ENCODE measurements around the gene CEP295NL.
A peak's percentile ranks its signal among the peaks of the same experiment; 100 is the strongest.

CEP295NL gene

GRCh38 chr17:78884876-78885667 lies 17.9 kb downstream of the CEP295NL start:
- H3K27ac ChIP-seq = no peak overlapping the region
- H3K27me3 ChIP-seq (ENCODE audit: insufficient read depth, low read depth, severe bottlenecking) = no peaks in the 10 kb centered on the region
- no peaks in the 10 kb centered on the region for H3K9me3 ChIP-seq (ENCODE audit: severe bottlenecking)
- no peak overlapping the region for H3K4me3 ChIP-seq (ENCODE audit: low read depth, low read length)
- no peak for DNase-seq
- H3K36me3 ChIP-seq = peaks cover 8% of the 10 kb centered on the region
- TF ChIP-seq CTCF (IDR thresholded peaks at IDR 0.05; ENCODE audit: low read depth, low read length) = no peak

- Histone ChIP-seq H3K9me3 (ENCODE audit: severe bottlenecking) (no peaks in the 10 kb centered on the region), H3K27ac (peak overlapping the region; percentile 49), H3K36me3 (peaks cover 8% of the 10 kb centered on the region), H3K27me3 (ENCODE audit: insufficient read depth, low read depth, severe bottlenecking) (no peaks in the 10 kb centered on the region), H3K4me3 (ENCODE audit: low read depth, low read length) (no peak overlapping the region)
- no peak for TF ChIP-seq CTCF (IDR thresholded peaks at IDR 0.05; ENCODE audit: low read depth, low read length)
- no peak for DNase-seq
Measured at GRCh38 chr17:78884148-78884825, 18.7 kb downstream of the CEP295NL start.

- 0 out of 2 replicates have a peak, but pooled peaks have one; percentile 7 for TF ChIP-seq CTCF (IDR thresholded peaks at IDR 0.05; ENCODE audit: low read depth, low read length)
- peak overlapping the region; percentile 49 for H3K27ac ChIP-seq
- peak; percentile 59 for DNase-seq
Measured at GRCh38 chr17:78883533-78884131, 19.4 kb downstream of the CEP295NL start.

GRCh38 chr17:78883089-78883532 lies 19.9 kb downstream of the CEP295NL start:
- Histone ChIP-seq H3K36me3 (peaks cover 9% of the 10 kb centered on the region), H3K27ac (peak overlapping the region; percentile 49), H3K27me3 (ENCODE audit: insufficient read depth, low read depth, severe bottlenecking) (no peaks in the 10 kb centered on the region), H3K9me3 (ENCODE audit: severe bottlenecking) (no peaks in the 10 kb centered on the region), H3K4me3 (ENCODE audit: low read depth, low read length) (no peak overlapping the region)
- TF ChIP-seq CTCF (IDR thresholded peaks at IDR 0.05; ENCODE audit: low read depth, low read length) = no peak
- DNase-seq = no peak

More at GRCh38 chr17:78883533-78884131, 19.4 kb downstream of the CEP295NL start:
- Histone ChIP-seq H3K4me3 (ENCODE audit: low read depth, low read length) (no peak overlapping the region), H3K9me3 (ENCODE audit: severe bottlenecking) (no peaks in the 10 kb centered on the region), H3K27me3 (ENCODE audit: insufficient read depth, low read depth, severe bottlenecking) (no peaks in the 10 kb centered on the region), H3K36me3 (peaks cover 8% of the 10 kb centered on the region)

GRCh38 chr17:78882540-78883088 lies 20.4 kb downstream of the CEP295NL start:
- DNase-seq = peak; percentile 54
- Histone ChIP-seq H3K27me3 (ENCODE audit: insufficient read depth, low read depth, severe bottlenecking) (no peaks in the 10 kb centered on the region), H3K4me3 (ENCODE audit: low read depth, low read length) (no peak overlapping the region), H3K27ac (peak overlapping the region; percentile 49), H3K36me3 (peaks cover 14% of the 10 kb centered on the region), H3K9me3 (ENCODE audit: severe bottlenecking) (no peaks in the 10 kb centered on the region)
- no peak for TF ChIP-seq CTCF (IDR thresholded peaks at IDR 0.05; ENCODE audit: low read depth, low read length)
